Activated naive CD4-positive, alpha-beta T cell treated with anti-CD3 and anti-CD28 coated beads, Interleukin-2, amount 50 U/mL, for 16 hours (primary cell): ENCODE results near the gene DDN.
A peak's percentile ranks its signal among the peaks of the same experiment; 100 is the strongest.

ENCODE experiments used
- DNase-seq: peaks from one replicate; pipeline ENCODE4 v3.0.0-alpha.2; 2020

DDN gene

DNA sequence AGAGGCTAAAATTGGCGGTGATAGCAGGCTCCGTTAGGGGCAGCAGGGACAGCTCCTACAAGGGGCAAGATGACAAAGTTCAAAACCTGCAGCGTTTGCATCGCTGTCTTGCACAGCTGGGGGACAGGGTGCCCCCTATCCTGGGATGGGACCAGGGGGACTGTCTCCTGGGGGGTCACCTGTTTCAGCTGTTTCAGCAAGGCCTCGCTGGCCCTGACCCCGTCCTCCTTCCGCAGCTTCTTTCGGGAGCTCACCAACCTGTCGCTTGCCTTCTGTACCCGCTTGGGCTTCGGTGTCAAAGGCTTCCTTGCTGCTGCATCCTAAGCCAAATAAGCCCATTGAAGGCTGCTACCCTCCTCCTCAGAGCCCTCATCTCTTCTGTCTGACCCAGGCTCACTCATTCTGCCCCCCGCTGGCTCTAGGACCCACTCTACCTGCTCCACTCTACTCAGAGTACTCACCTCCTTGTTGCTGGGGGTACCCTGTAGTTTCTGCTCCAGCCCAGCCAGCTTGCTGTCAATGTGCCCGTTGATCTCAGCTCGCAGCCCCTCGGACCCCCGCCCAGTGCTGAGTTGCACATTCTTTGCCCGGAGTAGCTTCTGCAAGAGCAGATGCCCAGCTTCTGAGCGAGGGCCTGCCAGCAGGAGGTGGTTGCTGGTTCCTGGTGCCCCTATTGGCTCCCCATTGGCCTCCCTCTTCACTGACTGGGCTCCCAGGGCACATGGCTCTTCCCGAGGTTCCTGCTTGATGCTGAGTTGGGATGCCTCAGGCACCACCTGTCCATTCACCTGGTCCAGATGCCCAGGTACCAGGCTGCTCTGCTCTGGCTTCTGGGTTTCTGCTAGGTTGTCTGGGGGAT, 31.8 kb upstream of the DDN start:
- DNase-seq: no peak

DNA sequence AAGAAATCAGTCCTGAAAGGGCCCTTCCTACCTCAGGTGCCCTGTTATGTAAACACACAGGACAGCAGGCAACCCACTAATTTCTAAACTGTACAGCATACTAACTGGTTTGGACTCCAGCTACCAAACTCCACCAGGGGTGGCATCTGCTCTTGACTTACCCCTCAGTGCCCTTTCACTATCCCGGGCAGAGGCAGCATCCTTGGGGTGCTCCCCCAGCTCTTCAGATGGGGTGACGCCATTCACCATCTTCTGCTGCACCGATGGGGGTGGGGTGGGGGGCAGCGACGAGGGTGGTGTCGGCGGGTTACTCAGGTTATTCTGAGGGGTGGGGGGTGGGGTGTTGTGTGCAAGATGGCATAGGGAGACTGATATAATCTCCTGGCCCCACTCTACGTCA, 30.9 kb upstream of the DDN start:
- DNase-seq: no peak

DNA sequence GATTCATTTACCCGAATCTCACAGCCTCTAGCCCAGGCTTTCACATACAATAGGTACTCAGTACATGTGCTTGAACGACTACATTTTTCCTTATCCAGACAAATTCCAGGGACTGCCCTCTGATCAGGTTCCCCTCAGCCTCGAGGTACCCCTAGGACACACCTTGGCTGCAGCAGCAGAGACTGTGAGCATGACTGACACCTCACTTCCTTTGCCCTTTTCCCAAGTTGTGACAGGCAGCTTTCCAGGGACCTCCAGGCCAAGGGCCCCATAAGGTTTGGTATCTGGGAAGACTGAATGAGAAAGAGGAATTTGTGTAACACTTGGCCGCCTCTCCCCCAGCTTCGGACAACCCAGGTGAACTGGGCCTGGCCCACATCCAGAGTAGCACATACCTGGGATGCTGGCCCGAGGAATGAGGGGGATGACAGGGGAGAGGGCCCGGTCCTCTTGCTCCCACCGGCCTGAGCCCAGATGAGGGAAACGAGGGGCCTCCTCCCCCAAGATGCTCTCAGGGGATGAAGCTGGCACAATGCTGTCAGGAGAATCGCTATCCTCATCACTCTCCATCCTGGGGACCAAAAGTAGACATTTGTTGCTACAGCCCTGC, 29.6 kb upstream of the DDN start:
- DNase-seq: no peak

DNA sequence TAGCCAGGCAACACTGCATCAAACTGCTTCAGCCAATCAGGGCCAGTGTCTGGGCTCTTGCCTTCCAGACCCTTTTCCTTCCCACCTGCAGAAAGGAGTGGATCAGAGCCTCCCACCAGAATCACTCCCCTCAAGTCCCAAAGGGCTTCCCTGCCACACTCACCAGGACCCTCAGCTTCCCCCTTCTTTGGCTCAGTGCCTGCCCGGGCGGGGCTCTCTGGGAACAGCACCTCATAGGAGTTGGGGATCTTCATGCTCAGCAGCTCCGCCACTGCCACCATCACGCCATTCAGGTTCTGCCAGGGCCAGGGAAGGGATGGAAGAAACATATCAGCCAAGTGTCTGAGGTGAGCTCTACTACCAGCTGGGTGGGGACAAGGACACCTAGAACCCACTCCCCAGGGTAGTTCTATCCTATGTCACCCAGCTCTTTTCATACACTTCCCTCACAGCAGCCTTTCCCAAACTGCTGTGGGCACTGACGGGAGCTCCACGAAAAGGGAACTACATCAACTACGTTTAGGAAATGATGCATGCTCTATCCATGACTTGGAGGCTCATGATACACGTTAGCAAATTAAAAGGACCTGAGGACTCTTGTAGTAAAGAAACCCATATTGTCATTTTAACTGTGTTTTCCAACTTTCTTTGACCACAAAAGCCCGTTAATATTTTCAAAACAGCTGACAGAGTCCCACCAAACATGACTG, 28.8 kb upstream of the DDN start:
- no peak for DNase-seq

DNA sequence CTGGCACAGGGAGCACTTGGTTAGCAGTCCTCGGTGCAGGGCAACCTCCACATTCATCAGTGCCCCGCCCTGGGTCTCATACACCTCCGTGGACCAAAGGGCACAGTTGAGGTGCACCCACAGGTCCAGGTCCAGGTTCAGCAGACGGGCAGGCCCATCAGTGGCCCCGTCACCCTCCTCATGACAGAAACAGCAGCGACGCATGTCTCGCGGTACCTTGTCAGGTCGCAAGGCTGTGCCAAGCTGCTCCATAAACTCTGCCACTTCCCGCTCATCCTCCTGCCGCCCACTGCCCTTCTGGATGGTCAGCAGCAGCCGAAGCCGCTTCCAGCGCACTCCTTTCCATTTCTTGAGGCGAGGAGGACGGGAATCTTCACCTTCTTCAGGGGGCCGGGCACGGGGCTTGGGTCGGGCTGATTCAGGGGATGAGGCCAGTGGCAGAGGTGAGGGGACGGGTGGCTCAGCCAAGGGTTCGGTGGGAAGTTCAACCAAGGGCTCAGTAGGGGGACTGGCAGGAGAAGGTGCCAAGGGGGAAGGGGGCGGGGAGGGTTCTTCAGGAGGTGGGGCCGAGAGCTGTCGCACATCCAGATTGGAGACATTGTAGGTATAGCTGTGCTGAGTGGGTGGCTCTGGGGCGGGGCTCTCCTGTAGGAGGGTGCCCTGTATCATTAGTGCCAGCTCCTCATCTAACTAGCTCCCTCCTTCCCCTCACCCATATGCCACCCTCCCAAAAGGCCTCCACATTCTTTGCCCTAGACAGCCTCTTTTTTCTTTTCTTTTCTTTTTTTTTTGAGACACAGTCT, 27.7 kb upstream of the DDN start:
- no peak for DNase-seq

DNA sequence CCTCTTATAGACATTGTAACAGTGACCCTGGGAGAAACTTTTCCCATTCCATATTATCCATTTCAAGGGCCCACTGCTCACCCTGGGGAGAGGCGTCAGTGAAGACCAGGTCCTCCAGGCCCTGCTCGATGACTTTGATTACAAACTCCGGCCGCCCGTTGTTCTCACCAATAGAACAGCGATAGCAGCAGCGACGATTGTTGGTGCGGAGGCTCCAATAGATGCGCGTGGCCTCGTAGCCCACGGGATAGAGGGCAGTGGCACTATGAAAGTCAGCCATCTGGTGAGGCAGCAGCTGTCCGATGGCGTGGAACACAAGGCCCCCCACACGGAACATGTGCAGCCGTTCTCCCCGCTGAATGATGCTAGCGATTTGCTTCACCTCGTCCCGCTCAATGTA, 26.9 kb upstream of the DDN start:
- no peak for DNase-seq

DNA sequence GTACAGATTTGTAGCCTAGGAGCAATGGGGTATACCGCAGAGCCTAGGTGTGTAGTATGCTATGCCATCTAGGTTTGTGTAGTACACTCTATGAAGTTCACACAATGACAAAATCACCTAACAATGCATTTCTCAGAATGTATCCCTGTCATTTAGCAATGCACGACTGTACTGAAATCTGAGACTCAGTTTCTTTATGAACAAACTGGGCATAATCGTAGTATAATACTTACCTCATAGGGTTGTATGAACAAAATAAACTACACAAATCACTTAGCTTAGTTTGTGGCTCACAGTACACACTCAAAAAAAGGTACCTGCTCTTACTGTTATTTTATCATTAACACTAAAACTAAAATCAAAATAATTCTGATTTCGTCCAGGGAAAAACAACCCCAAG, 26.3 kb upstream of the DDN start:
- DNase-seq: no peak

DNA sequence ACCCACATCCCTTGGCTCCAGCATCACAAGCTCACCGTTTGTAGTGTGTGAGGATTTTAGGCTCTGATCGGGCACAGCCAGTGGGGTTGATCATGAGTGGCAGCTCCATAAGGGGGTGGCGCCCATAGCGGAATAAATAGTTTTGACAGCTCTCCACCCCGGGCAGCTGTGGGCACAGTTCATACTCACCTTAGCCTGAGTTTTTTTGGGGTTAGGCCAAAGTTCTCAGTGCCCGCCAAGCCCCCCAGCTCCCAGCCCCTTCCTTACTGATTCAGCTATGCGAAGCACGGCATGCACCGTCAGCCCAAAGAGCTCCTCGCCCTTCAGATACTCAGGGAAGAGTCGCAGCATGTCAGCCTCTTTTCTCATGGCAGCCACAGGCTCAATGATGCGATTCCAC, 25.4 kb upstream of the DDN start:
- DNase-seq: no peak

DNA sequence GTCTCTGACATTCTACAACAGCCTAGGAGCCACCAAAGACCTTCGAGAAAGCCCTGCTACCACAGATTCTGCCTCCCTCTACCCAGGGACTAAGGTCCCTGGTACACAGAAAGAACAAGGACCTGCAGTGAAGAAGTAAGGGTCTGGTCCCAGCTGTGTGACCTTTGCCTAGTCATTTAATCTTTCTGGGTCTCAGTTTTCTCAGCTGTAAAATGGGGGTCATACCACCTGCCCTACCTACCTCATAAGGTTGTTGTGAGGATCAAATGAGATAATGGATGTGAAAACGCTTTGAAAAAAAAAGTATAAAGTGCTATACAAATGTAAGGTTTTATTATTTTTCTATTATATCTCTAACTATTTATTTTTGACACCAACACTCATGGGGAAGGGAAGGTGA, 24.6 kb upstream of the DDN start:
- DNase-seq: no peak

DNA sequence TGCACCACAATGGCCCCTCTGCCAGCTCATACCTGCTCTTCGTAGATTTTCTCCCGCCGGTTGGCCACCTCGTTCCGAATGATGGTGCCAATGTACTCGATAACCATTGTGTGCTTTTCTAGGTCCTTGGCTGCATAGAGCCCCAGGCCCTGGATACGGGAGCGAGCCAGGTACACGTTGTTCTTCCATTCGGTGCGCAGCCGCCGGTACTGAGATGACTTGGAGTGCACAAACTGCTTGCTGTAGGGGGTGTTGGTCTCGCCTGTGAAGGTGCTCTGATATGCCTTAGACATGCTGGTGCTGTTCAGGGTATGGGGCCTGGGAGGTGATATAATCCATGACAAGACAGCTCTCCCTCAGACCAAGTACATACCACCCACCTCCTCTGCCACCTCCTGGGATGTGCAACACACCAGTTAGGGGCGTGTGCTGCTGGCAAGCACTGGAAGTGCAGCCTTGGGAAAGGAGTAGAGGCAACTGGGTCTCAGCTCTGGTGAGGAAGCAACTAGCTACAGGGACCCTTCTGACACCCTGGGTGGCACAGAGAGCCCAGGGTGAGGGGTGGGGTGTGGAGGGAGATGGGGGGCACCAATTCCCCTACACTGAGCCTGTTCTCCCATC, 23.5 kb upstream of the DDN start:
- no peak for DNase-seq

DNA sequence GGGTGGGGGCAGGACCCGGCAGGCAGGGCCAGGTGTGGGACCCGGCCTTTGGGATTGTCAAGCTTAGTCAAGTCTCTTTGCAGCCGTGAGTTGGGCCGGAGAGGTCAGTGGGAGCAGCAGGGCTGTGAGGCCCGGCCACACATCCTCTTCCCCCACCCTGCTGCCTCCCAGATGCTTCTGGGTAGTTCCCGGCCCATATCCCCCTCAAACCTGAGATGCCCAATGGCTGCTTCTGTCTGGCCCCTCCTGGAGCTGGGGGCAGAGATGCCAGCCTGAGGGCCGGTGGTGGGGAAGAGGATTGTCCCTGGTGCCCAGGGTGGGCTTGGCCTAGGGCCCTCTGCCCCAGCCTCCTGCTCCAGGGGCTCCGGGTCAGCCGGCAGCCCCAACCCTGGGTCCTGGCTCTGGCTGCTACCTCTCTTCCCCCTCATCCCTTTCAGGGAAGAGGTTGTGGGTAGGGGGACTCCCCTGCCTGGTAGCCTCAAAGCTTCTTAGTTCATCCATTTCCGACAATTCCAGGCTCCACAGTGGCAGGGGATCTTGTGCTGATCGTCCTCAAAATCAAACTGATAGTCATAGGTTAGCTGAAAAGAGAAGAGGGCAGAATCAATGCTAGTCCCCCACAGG, 22.2 kb upstream of the DDN start:
- DNase-seq: no peak

DNA sequence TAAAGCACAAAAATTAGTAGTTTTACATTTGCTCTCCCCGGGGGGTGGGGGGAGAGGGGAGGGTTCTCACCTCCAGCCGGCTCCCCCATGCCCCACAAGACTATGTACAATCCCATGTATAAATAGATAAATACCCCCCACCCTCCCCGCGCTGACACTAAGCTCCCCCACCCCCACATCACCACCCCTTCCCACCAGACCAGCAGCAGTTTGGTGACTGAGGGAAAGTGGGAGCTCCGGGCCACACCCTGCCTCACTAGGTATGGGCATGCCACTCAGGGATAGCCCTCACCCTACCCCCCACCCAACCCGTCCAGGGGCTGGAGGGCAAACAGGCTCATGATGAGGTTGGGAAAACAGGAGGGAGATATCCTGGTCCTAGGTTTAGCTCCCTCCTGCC, 21.3 kb upstream of the DDN start:
- no peak for DNase-seq

DNA sequence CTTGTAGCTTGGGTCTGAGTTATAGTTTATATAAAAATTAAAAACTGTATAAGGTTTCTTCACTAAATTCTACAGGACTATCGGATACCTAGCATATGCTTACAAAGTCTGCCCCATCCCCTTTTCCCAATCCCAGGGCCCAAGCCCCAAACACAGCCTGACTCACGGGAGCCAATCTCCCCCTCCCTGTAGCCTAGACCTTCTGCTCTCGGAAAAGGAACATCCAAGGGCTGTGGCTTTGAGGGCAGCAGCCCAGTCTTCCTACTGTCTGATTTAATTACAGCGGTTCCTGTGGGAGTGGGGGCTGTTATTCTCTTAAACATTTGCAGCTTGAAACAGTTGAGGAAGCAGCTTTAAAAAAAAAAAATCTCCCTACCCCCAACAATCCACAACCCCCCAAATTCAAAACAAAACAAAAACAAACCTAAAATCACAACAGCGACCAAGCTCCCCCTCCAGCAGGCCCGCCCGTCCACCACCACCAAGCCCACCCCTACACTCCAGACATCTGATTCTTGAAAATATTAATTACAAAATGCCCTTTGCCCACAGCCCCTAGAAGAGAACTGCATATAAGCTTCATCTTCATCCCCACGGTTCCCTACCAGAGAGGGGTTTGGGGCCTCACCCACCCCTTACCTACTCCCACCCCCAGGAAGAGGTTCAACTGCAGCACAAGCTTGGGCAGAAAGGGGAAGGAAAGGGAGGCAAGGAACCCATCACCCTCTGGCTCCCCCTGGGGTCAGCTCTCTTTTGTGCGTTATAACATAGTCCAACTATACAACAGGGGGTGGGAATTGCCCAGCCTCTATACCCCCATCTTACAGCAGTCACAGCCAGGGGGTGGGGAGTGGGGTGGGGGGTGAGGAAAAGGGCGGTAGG, 20.5 kb upstream of the DDN start:
- DNase-seq: peak; percentile 35

DNA sequence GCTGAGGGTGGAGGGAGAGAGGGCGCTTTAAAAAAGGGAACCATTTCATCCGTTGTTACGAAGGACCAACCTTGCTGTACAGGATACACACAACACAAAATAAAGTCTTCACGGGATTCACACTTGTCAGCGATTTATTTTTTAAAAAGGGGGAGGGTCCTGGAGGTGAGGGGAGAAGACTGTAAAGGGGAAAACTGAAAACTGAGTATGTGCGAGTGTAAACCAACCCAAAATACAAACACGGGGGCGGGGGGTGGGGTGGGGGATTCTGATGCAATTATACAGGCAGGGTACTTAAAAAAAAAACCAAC, 19.9 kb upstream of the DDN start:
- no peak for DNase-seq

DNA sequence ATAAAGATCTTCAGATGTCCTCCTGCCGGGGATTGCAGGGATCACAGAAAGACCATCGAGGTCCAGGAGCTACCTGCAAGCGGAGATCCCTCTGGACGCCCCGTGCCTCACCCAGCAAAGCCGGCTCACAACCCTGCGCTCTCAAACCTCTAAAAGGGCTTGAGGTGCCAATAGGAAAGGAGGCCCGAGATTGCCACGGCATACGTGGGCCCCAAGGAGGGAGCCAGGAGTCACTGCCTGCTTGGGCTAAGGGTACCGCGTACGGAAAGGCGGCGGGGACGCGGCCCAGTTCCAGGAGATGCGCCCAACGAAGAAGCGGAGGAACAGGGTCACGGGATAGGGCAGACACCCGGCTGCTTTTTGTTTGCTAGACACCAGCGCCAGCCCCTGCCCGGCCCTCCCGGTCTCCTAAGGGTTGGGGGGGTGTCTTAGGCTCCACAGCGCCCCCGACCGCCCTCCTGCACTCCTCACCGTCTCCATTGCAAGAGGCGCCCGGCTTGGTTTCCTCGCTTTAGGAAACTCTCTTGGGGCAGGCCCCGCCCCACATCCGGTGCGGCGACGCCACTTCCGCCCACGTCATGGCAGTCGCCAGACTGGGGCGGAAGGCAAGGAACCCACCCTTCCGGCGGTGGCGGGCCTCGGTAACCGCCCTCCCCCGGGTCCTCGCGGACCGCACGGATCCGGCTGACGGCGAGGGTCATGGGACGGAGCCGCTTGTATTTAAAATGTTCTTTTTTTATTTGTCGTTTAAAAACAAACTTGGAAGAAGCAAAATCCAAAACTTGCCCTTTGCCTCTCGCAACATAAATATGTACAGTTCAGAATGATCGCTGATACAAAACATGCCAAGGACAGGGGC, 19.3 kb upstream of the DDN start, which contains the start of gene PRKAG1:
Gene PRKAG1, minus strand, starts transcription at position 516 of the 859 bp plus-strand sequence. Its CDS starts 36 bp downstream, at position 480.
- peak; percentile 96 for DNase-seq

DNA sequence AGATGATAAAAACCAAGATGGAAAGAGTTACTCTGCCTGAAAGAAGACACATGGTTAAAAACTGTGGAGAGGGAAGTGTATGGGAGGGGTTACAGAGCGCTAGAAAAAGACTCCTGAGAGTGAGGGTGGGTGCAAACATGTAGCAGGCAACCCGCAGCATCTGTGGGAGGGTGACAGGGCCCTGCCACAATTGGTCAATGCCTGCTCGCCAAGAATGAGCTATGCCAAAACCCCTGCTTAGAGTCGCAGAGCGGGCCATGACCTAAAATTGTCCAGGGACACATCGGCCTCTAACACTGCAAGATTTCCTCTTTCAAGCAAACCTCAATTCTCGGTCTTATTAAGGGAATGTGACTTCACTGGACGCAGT, 18.7 kb upstream of the DDN start:
- peak; percentile 43 for DNase-seq

DNA sequence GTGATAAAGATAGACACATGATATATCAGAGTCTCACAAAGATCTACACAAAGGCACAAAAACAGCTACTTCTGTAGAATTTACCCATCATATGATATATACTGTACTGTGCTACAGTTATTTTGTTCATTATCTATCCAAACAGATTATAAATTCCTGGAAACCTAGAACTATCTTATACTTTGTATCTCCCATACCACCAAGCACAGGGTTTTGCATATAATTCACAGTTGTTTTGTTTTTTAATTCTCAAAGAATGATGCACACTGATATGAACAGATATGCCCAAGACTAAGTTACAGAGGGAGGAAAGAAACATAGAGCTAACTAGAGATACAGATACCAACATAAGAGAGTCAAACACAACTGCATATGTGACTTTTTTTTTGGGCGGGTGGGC, 16.0 kb upstream of the DDN start:
- DNase-seq: no peak

DNA sequence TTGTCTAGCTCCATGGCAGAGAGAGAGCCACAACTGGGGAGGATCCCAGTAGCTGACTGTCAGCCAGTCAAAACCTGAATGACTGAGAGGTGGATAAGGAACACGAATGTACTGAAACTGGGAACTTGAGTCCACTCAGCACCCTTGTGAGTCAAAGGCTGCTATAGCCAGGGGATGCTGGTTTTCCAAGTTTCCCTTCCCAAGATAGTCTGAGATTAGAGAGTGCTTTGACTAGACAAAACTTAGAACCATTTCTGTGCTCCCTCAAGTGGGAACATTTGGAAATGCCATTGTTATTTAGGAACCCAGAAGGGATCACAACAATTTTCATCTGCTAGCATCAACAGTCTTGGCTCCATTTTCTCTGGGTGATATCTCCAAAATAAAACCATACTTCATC, 15.4 kb upstream of the DDN start:
- no peak for DNase-seq

DNA sequence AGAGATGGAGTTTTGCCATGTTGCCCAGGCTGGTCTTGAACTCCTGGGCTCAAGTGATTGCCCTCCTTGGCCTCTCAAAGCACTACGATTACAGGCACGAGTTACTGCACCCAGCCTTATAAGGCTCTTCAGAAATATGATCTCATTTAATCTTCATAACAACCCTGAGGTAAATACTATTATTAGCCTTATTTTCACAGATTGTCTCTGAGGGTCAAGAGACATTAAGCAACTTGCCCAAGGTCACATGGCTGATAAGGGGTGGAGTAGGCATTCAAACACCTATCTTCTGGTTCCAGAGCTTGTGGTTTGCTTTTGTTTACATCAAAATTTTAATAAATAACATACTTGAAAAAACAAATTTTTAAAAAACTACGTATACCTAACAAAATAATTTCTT, 14.3 kb upstream of the DDN start:
- no peak for DNase-seq

DNA sequence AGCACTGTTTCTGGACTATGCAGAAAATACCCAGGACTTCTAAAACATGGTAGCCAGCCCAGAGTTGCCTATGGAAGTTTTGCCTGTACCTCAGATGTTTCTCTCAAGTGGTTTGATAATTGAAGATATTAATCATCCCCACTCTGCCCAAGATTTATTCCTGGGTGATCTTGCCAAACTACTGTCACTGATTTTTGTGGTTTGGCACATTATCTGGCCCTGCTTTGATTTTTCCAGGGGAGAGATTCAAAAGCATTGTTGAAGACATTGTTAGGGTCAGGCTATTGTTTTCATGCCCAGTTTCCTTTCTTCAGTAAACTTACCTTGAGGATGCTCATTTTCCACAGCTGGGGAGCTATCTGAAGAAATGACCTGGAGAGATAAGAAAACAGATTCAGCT, 13.6 kb upstream of the DDN start:
- no peak for DNase-seq
